Left ventricle myocardium inferior (tissue), 1 donor: ENCODE data around the gene PTGES3. TPM values are rescaled to one million over a fixed set of nuclear protein-coding genes. Genes with fewer than 3 reads are reported as not detected.

Experiments used
- DNase-seq: peaks from one replicate; pipeline ENCODE4 v3.0.0-alpha.2; 2020
- H3K27ac ChIP-seq: fragments of 200-600 bp; replicated peaks from 2 replicates; pipeline ENCODE4 v1.8.0; 2021
- H3K27me3 ChIP-seq: fragments of 200-600 bp; 2 replicates; pipeline ENCODE4 v1.8.0; 2021; ENCODE audit warnings: low read depth
- H3K36me3 ChIP-seq: fragments of 200-600 bp; 2 replicates; pipeline ENCODE4 v1.8.0; 2021
- H3K4me1 ChIP-seq: fragments of 200-600 bp; 2 replicates; pipeline ENCODE4 v1.8.0; 2021
- H3K4me3 ChIP-seq: fragments of 200-600 bp; 2 replicates; pipeline ENCODE4 v1.8.0; 2021; ENCODE audit warnings: mild to moderate bottlenecking, moderate library complexity
- H3K9me3 ChIP-seq: fragments of 200-600 bp; replicated peaks from 2 replicates; pipeline ENCODE4 v1.8.0; 2021
- intact Hi-C: fragments of 100-400 bp; cut with micrococcal nuclease; formaldehyde crosslinking; loops from one replicate; pipeline ENCODE4 v1.11.0; 2022
- total RNA-seq: library from RNA; stranded (reverse); fragmentation: NEBNext Ultra II Directional; extraction: Animal tissue kit (Norgen Biotek cat#: 25700); gene quantifications from one replicate; pipeline ENCODE4 v1.2.1, GENCODE V29; 2021
- TF ChIP-seq, protein P1 (sequence below): fragments of 200-600 bp; IDR thresholded peaks from 2 replicates; pipeline ENCODE4 v1.8.0; 2021; ENCODE audit warnings: antibody characterized with exemption, mild to moderate bottlenecking, borderline replicate concordance
- donor health status: DM: no; HTN: yes; CAD: no; lungs with severe emphysema.

Gene PTGES3
- total RNA-seq, 1 donor from 2014 or later = 136 TPM

- Histone ChIP-seq H3K4me1 (peaks cover 92% of the 10 kb centered on the region), H3K4me3 (peak overlapping the region; percentile 87), H3K27ac (peak overlapping the region; percentile 97), H3K9me3 (no peaks in the 10 kb centered on the region), H3K27me3 (no peaks in the 10 kb centered on the region), H3K36me3 (peaks cover 15% of the 10 kb centered on the region)
- no peak for DNase-seq
- TF ChIP-seq, protein P1, sequence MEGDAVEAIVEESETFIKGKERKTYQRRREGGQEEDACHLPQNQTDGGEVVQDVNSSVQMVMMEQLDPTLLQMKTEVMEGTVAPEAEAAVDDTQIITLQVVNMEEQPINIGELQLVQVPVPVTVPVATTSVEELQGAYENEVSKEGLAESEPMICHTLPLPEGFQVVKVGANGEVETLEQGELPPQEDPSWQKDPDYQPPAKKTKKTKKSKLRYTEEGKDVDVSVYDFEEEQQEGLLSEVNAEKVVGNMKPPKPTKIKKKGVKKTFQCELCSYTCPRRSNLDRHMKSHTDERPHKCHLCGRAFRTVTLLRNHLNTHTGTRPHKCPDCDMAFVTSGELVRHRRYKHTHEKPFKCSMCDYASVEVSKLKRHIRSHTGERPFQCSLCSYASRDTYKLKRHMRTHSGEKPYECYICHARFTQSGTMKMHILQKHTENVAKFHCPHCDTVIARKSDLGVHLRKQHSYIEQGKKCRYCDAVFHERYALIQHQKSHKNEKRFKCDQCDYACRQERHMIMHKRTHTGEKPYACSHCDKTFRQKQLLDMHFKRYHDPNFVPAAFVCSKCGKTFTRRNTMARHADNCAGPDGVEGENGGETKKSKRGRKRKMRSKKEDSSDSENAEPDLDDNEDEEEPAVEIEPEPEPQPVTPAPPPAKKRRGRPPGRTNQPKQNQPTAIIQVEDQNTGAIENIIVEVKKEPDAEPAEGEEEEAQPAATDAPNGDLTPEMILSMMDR = no peak
- intact Hi-C loops = no loop called here
Measured at GRCh38 chr12:56633468-56634241, 54.4 kb downstream of the PTGES3 start.

- intact Hi-C loops = no loop called here
- TF ChIP-seq, protein P1 = no peak
- Histone ChIP-seq H3K4me1 (peaks cover 92% of the 10 kb centered on the region), H3K4me3 (peak overlapping the region; percentile 87), H3K27me3 (no peaks in the 10 kb centered on the region), H3K9me3 (no peaks in the 10 kb centered on the region), H3K36me3 (peaks cover 7% of the 10 kb centered on the region), H3K27ac (peak overlapping the region; percentile 97)
- DNase-seq = no peak
Measured at GRCh38 chr12:56632701-56633467, 55.2 kb downstream of the PTGES3 start.

GRCh38 chr12:56631790-56632700 lies 56.0 kb downstream of the PTGES3 start:
- H3K27ac ChIP-seq = peak overlapping the region; percentile 97
- DNase-seq = peak; percentile 81
- no peaks in the 10 kb centered on the region for H3K9me3 ChIP-seq
- H3K4me1 ChIP-seq = peaks cover 92% of the 10 kb centered on the region
- TF ChIP-seq, protein P1 = no peak
- intact Hi-C loops = no loop called here
- H3K4me3 ChIP-seq = peak overlapping the region; percentile 87
- peaks cover 7% of the 10 kb centered on the region for H3K36me3 ChIP-seq
- H3K27me3 ChIP-seq = no peaks in the 10 kb centered on the region

DNA sequence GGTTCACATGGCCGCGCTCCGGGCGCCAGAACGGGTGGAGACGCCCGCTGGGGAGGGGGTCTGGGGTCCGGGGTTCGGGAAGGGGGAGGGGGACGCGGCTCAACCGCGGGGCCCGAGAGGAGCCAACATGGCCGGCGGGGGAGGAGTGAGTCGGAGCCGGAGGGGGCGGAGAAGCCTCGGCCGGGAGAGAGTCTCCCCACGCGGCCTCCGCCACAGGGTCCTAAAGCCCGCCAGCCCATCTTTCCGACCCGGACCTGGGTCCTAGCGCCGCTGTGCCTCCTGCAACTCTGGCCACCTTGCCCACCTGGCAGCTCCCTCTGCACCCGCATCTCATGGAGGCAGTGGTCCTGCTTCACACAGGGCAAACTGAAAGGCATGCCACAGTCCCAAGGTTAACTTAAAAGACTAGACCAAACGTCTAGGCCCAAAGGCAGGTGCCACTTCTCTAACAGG lies 57.9 kb downstream of the PTGES3 start, which contains the start of gene BAZ2A:
Gene BAZ2A, minus strand, starts transcription at position 147 of the 453 bp plus-strand sequence. CDS start 12,796 bp downstream, outside the sequence.
- H3K27me3 ChIP-seq = no peaks in the 10 kb centered on the region

More for the DNA sequence above, 57.9 kb downstream of the PTGES3 start, which contains the start of gene BAZ2A:
- intact Hi-C loops = no loop called here
- Histone ChIP-seq H3K36me3 (peaks cover 12% of the 10 kb centered on the region), H3K4me3 (peak within 1 kb of the TSS; percentile 100), H3K27ac (peak within 1 kb of the TSS; percentile 93), H3K9me3 (no peaks in the 10 kb centered on the region), H3K4me1 (peaks cover 97% of the 10 kb centered on the region)
- TF ChIP-seq, protein P1 = no peak
- peak; percentile 92 for DNase-seq
